K562 (cell line): ENCODE data around the gene PNMT. TPM values are rescaled to one million over a fixed set of nuclear protein-coding genes. Genes with fewer than 3 reads are reported as not detected.

Experiments used
- ARNT ChIP-seq, 2 experiments: fragments of 450-650 bp; IDR thresholded peaks; 2 replicates each; pipeline ENCODE4 v1.6.1; 2016; ENCODE audit warnings: mild to moderate bottlenecking in 1 of 2
- CCNT2 ChIP-seq: IDR thresholded peaks from 2 replicates; pipeline ENCODE4 v1.6.1; 2011; ENCODE audit warnings: borderline replicate concordance, low read depth, mild to moderate bottlenecking, moderate library complexity, mixed read lengths, low read length; ENCODE audit not compliant: insufficient read length; ENCODE audit errors: extremely low read depth
- GABPA ChIP-seq: fragments of 200-800 bp; sonication (Bioruptor generic); conservative IDR thresholded peaks from 2 replicates; pipeline ENCODE4 v1.6.1; 2016; ENCODE audit warnings: low read depth, missing genetic modification characterization, missing compliant biosample characterization
- GABPB1 ChIP-seq: sonication (generic); formaldehyde crosslinking; IDR thresholded peaks from 2 replicates; pipeline ENCODE4 v1.8.0; 2022; ENCODE audit warnings: mild to moderate bottlenecking, missing genetic modification reagents
- KDM5B ChIP-seq: fragments of 200-600 bp; sonication (generic); IDR thresholded peaks from 2 replicates; pipeline ENCODE4 v1.6.1; 2012; ENCODE audit warnings: low read depth, mild to moderate bottlenecking, moderate library complexity, low read length, control low read depth, inconsistent platforms; ENCODE audit not compliant: insufficient replicate concordance
- KLF13 ChIP-seq: fragments of 450-650 bp; IDR thresholded peaks from 2 replicates; pipeline ENCODE4 v1.6.1; 2016; ENCODE audit warnings: missing genetic modification characterization, low read depth, mild to moderate bottlenecking, missing compliant biosample characterization, moderate library complexity, borderline replicate concordance
- MYNN ChIP-seq, 2 experiments: sonication (generic); formaldehyde crosslinking in 1 of 2; IDR thresholded peaks; 2 replicates each; pipeline versions ENCODE4 v1.5.0 to v1.6.1; 2016 to 2020; ENCODE audit warnings: antibody characterized with exemption in 1 of 2, missing genetic modification reagents in 1 of 2
- PML ChIP-seq: IDR thresholded peaks from 2 replicates; pipeline ENCODE4 v1.6.1; 2012; ENCODE audit warnings: low read length, inconsistent platforms
- PPARD ChIP-seq: fragments of 250-450 bp; sonication (Bioruptor Pico); IDR thresholded peaks from 2 replicates; pipeline ENCODE4 v1.8.0; 2022; ENCODE audit warnings: inconsistent platforms, mild to moderate bottlenecking, moderate library complexity
- SMARCB1 ChIP-seq: IDR thresholded peaks from 2 replicates; pipeline ENCODE4 v1.6.1; 2011; ENCODE audit warnings: improper control_type of control experiment, low read depth; ENCODE audit not compliant: insufficient read length
- SMARCC2 ChIP-seq: fragments of 450-650 bp; IDR thresholded peaks from 2 replicates; pipeline ENCODE4 v1.6.1; 2017; ENCODE audit warnings: antibody characterized with exemption, moderate library complexity, mild to moderate bottlenecking, low read depth
- TAF9B ChIP-seq: fragments of 450-650 bp; IDR thresholded peaks from 2 replicates; pipeline ENCODE4 v1.6.1; 2018; ENCODE audit warnings: mild to moderate bottlenecking; ENCODE audit not compliant: partially characterized antibody
- ZNF24 ChIP-seq: fragments of 450-650 bp; IDR thresholded peaks from 2 replicates; pipeline ENCODE4 v1.6.1; 2016
- ZNF384 ChIP-seq: IDR thresholded peaks from 2 replicates; pipeline ENCODE4 v1.6.1; 2012; ENCODE audit warnings: low read depth, low read length, improper control_type of control experiment
- polyA plus RNA-seq, 8 experiments: library from polyadenylated mRNA; depleted of rRNA in 4 of 8; stranded (reverse) in 5 of 8; unstranded in 3 of 8; fragments of >200 nt; fragmentation: Nextera tagmentation in 2 of 8; fragmentation: Illumina TruSeq in 1 of 8; extraction: Ambion mirVana in 2 of 8; extraction: Trizol in 1 of 8; gene quantifications; 2 replicates each; pipeline versions ENCODE4 v1.2.1 to v1.2.3, GENCODE V29; 2011 to 2014; ENCODE audit warnings: inconsistent platforms in 1 of 8, missing spikeins in 1 of 8
- total RNA-seq, 7 experiments: library from RNA; depleted of rRNA in 6 of 7; stranded (reverse); fragments of >200 nt in 6 of 7; fragmentation: Illumina TruSeq in 2 of 7; extraction: Trizol in 2 of 7; gene quantifications; 2 replicates each; pipeline versions ENCODE4 v1.2.1 to v1.2.3, GENCODE V29; 2011 to 2021; ENCODE audit warnings: low replicate concordance in 1 of 7
- TF ChIP-seq, protein P1 (sequence below): fragments of 250-450 bp; sonication (Bioruptor Pico); IDR thresholded peaks from 2 replicates; pipeline ENCODE4 v1.4.0; 2020; ENCODE audit warnings: mild to moderate bottlenecking, moderate library complexity
- TF ChIP-seq, protein P2 (sequence below): fragments of 450-650 bp; IDR thresholded peaks from one replicate; pipeline ENCODE4 v1.6.1; 2018; ENCODE audit warnings: mild to moderate bottlenecking, moderate library complexity; ENCODE audit not compliant: partially characterized antibody
- TF ChIP-seq, protein P3 (sequence below), 2 experiments: fragments of 450-650 bp; IDR thresholded peaks; 2 replicates each; pipeline ENCODE4 v1.6.1; 2018; ENCODE audit warnings: mild to moderate bottlenecking in 2 of 2, low read depth in 1 of 2; ENCODE audit not compliant: partially characterized antibody in 2 of 2

The PNMT gene
- total and polyA plus RNA-seq, 9 of the 15 experiments (the other 6 are each of a cell fraction or from before 2014, with no cell fraction given) = 0.55 to 18.1 (median 5.8) TPM

DNA sequence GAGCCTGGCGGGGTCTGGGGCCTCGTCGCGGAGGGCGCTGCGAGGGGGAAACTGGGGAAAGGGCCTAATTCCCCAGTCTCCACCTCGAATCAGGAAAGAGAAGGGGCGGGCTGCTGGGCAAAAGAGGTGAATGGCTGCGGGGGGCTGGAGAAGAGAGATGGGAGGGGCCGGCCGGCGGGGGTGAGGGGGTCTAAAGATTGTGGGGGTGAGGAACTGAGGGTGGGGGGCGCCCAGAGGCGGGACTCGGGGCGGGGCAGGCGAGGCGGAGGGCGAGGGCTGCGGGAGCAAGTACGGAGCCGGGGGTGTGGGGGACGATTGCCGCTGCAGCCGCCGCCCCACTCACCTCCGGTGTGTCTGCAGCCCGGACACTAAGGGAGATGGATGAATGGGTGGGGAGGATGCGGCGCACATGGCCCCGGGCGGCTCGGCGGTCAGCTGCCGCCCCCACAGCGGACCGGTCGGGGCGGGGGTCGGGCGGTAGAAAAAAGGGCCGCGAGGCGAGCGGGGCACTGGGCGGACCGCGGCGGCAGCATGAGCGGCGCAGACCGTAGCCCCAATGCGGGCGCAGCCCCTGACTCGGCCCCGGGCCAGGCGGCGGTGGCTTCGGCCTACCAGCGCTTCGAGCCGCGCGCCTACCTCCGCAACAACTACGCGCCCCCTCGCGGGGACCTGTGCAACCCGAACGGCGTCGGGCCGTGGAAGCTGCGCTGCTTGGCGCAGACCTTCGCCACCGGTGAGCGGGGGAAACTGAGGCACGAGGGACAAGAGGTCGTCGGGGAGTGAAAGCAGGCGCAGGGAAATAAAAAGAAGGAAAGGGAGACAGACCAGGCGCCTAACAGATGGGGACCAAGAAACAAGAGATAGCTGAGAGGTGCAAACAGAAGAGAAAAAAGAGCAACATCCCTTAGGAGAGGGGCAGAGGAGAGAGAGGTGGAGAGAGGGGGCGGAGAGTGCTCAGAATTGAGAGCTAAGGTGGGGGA is at the start of gene PNMT (continued):
- TF ChIP-seq GABPB1 (CRISPR knock-in tag) (no peak), ARNT (IDR thresholded peaks at IDR 0.05) (peak in 1 of 2 experiments; percentile 30; a peak in 1 of 4 replicates), ZNF24 (peak; percentile 79), KLF13 (peak; percentile 65; the same call in 1 of the 2 replicates), TAF9B (no peak), PML (peak; percentile 41; the same call in 1 of the 2 replicates), MYNN (IDR thresholded peaks at IDR 0.05) (no peak), MYNN (CRISPR knock-in tag; IDR thresholded peaks at IDR 0.05) (no peak), SMARCB1 (no peak), KDM5B (no peak), CCNT2 (peak; percentile 77), PPARD (no peak), GABPA (tag) (0 out of 2 replicates have a peak, but pooled peaks have one; percentile 6), ZNF384 (no peak; the same call in 1 of the 2 replicates), SMARCC2 (no peak; the same call in 1 of the 2 replicates)
- TF ChIP-seq, protein P1, sequence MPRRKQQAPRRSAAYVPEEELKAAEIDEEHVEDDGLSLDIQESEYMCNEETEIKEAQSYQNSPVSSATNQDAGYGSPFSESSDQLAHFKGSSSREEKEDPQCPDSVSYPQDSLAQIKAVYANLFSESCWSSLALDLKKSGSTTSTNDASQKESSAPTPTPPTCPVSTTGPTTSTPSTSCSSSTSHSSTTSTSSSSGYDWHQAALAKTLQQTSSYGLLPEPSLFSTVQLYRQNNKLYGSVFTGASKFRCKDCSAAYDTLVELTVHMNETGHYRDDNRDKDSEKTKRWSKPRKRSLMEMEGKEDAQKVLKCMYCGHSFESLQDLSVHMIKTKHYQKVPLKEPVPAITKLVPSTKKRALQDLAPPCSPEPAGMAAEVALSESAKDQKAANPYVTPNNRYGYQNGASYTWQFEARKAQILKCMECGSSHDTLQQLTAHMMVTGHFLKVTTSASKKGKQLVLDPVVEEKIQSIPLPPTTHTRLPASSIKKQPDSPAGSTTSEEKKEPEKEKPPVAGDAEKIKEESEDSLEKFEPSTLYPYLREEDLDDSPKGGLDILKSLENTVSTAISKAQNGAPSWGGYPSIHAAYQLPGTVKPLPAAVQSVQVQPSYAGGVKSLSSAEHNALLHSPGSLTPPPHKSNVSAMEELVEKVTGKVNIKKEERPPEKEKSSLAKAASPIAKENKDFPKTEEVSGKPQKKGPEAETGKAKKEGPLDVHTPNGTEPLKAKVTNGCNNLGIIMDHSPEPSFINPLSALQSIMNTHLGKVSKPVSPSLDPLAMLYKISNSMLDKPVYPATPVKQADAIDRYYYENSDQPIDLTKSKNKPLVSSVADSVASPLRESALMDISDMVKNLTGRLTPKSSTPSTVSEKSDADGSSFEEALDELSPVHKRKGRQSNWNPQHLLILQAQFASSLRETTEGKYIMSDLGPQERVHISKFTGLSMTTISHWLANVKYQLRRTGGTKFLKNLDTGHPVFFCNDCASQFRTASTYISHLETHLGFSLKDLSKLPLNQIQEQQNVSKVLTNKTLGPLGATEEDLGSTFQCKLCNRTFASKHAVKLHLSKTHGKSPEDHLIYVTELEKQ (CRISPR knock-in tag) = no peak
- TF ChIP-seq, protein P2, sequence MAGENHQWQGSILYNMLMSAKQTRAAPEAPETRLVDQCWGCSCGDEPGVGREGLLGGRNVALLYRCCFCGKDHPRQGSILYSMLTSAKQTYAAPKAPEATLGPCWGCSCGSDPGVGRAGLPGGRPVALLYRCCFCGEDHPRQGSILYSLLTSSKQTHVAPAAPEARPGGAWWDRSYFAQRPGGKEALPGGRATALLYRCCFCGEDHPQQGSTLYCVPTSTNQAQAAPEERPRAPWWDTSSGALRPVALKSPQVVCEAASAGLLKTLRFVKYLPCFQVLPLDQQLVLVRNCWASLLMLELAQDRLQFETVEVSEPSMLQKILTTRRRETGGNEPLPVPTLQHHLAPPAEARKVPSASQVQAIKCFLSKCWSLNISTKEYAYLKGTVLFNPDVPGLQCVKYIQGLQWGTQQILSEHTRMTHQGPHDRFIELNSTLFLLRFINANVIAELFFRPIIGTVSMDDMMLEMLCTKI = no peak
- TF ChIP-seq, protein P3, sequence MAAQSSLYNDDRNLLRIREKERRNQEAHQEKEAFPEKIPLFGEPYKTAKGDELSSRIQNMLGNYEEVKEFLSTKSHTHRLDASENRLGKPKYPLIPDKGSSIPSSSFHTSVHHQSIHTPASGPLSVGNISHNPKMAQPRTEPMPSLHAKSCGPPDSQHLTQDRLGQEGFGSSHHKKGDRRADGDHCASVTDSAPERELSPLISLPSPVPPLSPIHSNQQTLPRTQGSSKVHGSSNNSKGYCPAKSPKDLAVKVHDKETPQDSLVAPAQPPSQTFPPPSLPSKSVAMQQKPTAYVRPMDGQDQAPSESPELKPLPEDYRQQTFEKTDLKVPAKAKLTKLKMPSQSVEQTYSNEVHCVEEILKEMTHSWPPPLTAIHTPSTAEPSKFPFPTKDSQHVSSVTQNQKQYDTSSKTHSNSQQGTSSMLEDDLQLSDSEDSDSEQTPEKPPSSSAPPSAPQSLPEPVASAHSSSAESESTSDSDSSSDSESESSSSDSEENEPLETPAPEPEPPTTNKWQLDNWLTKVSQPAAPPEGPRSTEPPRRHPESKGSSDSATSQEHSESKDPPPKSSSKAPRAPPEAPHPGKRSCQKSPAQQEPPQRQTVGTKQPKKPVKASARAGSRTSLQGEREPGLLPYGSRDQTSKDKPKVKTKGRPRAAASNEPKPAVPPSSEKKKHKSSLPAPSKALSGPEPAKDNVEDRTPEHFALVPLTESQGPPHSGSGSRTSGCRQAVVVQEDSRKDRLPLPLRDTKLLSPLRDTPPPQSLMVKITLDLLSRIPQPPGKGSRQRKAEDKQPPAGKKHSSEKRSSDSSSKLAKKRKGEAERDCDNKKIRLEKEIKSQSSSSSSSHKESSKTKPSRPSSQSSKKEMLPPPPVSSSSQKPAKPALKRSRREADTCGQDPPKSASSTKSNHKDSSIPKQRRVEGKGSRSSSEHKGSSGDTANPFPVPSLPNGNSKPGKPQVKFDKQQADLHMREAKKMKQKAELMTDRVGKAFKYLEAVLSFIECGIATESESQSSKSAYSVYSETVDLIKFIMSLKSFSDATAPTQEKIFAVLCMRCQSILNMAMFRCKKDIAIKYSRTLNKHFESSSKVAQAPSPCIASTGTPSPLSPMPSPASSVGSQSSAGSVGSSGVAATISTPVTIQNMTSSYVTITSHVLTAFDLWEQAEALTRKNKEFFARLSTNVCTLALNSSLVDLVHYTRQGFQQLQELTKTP (IDR thresholded peaks at IDR 0.05; ENCODE audit: low read depth in 1 of 2, partially characterized antibody in 2 of 2) = peak; percentile 37 to 52
